Left hindlimb (tissue), 1 donor: ENCODE measurements around the gene FERMT3.

Source experiments
- DNase-seq: peaks from one replicate; pipeline ENCODE4 v3.0.0-alpha.2; 2018

The FERMT3 gene

DNA sequence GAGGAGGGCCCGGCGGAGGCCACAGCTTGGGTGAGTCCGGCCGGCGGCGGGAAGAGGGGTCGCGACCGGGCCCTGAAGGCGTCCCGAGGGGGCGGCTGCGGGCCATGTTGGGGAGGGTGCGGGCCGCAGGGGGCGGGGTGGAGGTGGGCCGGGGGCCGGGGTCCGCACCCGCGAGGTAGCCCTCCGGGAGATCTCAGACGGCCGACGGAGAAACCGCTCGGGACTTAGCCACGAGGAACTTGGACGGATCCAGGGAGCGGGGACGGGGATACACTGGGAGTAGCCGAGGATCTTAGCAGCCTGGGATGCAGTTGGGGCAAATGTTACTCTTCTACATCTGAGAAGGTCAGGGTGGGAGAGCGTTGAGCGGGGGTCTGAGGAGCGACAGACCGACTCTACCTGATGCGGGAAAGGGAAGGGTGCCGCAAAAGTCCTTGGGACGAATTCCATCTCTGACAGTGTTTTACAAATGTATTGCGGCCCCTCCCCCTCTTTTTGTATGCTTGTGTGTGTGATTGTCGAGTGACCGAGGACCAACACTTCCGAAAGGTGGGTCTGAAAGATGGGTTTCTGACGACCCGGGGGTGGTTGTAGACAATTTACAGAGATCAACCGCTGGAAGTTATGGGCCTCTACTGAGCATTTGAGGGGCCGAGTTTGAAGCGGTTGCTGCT, 19.9 kb upstream of the FERMT3 start:
- no peak for DNase-seq

DNA sequence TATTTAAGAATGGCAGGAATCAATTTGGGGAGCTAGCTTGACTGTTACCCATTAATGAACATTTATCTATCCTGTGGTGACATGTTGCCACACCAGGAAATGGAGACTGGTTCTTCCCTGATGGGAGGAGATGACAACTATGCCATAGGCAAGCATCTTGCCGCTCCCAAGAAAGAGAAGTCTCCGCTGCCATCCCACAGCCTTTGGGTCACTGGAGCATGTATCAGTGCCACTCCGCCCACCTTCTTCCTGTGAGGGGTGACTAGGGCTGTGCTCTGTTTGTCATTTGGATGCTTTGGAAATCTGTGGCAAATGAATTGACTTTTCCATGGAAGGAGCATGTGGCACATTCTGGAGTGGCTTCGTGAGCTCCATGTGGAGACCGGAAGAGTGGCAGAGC, 14.1 kb upstream of the FERMT3 start:
- no peak for DNase-seq

DNA sequence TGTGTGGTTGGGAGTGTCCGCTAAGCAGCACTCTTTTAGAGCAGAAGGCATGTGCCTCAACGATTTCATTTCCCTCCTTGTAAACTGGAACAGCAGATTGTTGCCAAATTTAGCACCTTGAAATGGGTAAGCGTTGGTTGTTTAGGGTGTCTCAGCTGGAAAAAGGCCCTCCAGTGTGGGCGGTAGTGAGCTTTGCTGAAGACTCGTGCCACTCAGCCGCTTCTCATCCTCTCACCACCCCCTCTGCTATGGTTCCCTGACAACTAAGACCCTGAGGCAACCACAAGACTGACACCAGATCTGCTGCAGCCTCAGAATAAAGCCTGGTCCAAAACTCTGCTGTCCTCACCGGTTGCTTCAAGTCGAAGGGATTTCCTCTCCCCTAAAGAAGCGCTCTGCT, 9.9 kb upstream of the FERMT3 start:
- DNase-seq = no peak

DNA sequence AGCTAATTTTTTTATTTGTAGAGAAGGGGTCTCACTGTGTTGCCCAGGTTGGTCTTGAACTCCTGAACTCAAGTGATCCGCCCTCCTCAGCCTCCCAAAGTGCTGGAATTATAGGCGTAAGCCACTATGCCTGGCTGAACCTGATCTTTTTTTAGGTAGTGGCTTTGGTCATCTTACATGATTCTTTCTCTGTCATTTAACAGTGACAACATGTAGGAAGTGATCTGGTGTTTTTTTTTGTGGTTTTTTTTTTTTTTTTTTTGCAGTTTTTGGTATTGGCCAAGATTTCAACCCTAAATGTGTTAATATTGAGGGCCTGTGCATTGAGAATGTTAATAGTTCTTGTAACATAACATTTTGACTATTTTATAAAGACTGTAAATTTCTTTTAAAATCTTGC, 8.0 kb upstream of the FERMT3 start:
- DNase-seq = no peak

DNA sequence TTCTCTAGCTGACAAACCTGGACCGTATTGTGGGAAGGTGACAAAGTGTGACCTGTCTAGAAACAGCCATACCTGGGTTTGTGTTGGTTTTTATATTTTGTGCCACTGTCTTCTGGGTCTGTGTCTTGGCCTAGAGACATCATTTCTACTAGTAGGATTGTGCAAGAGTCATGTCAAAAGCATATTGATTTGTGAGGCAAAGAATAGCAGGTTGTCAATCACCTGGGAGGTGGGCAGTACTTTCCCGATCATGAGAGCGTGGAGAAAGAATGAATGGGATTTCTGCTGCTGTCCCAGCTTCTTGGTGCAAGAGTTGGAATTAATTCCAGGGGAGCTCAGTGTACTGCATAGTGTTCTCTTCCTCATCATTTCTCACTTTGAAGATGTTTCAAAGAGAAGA, 5.0 kb upstream of the FERMT3 start:
- DNase-seq = no peak

DNA sequence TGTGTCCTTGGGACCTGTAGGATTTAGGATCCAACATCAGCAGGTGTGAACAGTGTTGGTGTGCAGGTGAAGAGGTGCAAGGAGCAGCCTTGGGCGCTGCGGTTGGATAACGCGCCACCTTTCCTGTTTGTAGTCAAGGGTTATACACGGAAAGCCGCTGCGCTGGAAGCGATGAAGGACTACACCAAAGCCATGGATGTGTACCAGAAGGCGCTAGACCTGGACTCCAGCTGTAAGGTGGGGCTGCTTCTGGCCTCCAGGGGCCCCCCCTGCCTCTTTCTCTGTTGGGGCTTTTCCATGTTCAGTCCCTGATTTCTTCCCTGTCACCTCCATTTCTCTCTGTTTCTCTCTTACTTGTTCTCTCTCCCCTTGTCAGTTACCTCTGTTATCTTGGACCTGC, 3.5 kb upstream of the FERMT3 start:
- no peak for DNase-seq

DNA sequence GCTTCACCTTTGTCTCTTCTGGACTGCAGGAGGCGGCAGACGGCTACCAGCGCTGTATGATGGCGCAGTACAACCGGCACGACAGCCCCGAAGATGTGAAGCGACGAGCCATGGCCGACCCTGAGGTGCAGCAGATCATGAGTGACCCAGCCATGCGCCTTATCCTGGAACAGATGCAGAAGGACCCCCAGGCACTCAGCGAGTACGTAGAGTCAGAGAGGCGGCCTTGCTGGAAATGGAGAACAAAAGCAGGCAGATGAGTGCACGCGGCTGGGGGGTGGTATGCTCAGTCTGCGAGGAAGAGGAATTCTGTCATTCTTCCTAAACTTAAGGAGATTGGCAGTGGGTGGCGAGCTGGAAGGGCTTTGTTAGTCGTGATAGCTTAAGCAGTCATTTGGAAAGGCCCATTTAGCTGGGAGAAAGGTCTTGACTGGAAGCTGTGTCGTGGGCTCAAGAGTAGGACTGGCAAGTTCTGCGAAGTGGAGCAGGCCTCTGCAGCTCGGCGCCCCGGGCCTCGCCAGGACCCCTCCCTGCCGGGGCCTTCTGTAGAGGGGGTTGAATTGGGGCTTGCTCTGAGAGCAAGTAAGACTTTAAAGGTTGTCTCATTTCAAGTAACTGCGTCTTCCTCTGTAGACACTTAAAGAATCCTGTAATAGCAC, 3.0 kb upstream of the FERMT3 start:
- DNase-seq = no peak

DNA sequence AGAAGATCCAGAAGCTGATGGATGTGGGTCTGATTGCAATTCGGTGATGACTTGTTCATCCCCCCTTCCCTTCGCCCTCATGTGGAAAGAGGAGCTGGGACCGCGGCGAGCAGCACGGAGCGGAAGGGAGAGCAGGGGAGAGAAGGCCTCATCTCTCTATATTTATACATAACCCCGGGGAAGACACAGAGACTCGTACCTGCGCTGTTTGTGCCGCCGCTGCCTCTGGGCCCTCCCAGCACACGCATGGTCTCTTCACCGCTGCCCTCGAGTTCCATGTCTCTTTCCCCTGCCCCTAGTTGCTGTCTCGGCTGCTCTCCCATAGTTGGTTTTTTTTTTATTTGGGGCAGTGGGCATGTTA, 2.5 kb upstream of the FERMT3 start:
- DNase-seq = no peak

DNA sequence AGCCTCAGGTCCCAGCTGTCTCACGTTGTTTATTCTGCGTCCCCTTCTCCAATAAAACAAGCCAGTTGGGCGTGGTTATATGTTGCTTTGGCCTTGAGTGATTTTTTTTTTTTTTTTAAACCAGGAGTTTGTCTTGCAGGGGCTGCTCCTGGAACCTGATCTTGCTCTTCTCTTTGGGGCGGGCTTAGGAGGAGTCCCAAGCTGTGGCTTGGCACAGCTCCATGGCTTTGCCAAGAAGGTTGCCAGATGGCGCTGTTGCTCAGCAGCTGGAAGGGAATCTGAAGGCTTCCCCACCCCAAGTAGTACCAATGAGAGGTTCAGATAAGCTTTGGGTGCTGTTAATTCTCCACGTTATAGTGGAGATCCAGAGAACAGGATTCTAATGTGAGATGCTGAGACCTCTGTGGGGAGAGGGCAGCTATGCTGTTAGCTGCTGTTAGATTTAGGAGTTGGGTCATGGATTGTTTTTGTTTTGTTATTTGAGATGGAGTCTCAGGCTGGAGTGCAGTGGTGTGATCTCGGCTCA, 2.0 kb upstream of the FERMT3 start:
- DNase-seq = peak; percentile 82

DNA sequence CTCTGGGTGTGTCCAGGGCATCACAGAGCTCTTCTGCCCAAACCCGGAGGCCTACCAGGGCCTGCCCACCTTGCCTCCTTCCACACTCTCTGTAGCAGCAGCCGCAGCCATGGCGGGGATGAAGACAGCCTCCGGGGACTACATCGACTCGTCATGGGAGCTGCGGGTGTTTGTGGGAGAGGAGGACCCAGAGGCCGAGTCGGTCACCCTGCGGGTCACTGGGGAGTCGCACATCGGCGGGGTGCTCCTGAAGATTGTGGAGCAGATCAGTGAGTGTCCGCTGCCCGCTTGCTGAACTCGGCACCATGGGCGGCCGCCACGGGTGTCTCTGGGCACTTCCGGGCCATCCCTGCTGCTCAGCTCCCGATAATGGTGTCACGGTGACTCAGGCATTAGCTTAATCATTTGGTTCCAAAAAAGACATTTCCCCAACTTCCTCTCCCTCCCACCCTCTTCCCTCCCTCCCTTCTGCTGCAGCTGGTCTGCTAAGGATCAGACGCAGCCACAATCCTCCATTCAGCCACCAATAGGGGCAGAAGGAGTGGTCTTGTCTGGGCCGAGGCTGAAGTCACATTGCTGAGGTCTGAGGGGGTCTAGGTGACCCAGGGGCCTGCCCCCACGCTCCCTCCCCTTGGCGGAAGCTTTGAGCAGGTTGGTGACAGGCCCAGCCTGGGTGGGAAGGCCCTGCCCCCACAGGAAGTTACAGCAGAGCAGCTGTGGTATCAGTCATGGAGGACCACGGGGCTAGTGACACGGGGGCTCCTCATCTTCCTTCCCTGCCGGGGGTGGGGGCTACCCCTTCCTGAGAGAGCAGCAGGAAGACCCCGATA, 950 bp downstream of the FERMT3 start:
- DNase-seq = peak; percentile 57

DNA sequence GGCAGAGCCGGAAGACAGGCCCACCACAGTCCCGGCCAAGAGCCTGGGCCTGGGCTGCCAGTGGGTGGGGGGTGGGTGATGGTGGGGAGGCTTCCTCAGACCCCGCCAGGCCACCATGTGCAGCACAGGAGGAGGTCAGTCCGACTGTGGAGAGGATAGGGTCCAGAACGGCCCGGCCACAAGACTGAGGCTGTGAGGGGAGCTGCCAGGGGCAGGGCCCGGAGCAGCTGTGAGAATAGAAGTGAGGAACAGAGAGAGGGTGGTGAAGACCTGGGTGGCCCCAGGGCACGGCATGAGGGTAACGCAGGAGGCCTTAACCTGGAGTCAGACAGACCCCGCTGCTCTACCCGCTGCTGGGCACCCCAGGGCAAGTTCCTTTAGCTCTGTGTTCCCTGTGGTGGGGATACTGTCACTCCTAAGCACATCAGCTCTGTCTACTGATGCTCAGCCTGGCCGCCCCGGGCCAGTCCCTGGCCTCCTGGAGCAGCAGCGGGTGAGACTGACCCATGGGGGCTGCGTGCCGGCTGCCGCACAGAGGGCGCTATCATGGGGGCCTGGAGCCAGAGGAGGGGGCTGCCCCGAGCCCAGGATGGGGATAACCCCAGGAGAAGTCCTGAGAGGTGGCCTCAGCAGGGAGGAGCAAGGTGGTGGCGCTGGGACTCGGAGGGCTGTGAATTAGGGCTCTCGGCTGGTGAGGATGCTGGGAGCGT, 1.7 kb downstream of the FERMT3 start:
- no peak for DNase-seq

DNA sequence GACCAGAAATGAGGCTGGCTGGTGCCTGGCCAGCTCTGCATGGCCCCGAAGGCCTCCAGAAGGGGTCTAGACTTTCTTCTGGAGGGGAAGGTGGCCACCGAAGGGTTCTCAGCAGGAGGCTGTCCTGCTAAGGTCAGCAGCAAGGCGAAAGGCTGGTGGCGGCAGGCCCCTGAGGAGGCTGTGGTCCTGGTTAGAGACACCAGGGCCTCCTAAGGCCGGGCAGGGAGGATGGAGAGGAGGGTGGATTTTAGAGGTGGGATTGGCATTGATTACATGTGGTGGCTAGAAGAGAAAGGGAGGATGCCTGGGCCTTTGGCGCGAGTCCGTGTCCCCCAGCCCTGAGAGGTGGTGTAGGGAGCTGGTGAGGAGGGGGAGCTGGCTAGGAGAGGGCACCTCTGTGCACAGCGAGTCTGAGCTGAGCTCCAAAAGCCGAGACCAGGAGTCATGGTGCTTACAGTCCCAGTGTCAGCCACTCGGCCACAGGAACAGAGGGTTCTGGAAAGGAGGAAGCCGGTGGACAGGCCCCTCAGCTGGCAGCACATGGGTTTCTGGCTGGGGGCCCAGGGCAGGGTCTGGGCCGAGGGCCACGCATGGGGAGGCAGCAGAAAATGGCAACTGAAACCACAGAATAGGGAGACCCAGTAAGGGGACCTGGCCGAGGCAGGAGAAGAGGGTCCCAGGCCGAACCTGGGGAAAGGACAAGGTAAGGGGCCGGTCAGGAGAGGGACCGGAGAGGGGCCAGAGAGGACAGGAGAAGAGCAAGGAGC, 2.5 kb downstream of the FERMT3 start:
- no peak for DNase-seq

DNA sequence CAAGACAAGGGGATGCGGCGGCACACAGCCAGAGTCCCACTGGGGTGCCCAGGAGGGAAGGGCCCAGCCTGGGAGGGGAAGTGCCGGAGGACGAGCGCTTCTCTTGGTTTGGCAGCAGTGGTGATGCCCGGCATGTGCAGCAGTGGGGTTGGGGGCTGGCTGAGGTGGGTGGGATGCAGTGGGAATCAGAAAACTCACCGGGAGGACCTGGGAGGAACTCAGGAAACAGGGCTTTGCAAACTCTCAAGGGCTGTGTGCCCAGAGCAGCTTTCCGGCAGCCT, 3.0 kb downstream of the FERMT3 start:
- DNase-seq = no peak

DNA sequence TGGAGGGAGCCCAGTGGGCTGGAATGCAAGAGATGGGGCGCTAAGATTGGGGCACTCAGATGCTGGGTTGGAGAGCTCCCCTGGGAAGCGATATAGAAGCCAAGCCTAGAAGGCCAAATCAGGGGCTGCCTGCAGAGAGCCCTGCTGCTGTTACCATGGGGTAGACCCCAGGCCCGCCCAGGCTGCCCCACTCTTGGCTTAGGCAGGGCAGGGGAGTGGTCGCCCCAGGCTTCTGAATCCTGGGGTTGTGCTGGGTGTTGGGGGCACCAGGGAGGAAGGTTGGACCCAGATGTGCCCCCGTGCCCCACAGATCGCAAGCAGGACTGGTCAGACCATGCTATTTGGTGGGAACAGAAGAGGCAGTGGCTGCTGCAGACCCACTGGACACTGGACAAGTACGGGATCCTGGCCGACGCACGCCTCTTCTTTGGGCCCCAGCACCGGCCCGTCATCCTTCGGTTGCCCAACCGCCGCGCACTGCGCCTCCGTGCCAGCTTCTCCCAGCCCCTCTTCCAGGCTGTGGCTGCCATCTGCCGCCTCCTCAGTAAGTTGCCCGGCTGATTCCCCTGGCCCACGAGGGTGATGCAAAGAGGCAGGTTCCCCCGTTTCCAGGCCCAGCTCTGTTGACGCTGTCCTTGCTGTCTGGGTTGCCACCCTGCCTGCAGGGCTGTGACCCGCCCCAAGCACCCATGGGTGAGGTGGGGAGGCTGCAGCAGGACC, 3.9 kb downstream of the FERMT3 start:
- DNase-seq = no peak

DNA sequence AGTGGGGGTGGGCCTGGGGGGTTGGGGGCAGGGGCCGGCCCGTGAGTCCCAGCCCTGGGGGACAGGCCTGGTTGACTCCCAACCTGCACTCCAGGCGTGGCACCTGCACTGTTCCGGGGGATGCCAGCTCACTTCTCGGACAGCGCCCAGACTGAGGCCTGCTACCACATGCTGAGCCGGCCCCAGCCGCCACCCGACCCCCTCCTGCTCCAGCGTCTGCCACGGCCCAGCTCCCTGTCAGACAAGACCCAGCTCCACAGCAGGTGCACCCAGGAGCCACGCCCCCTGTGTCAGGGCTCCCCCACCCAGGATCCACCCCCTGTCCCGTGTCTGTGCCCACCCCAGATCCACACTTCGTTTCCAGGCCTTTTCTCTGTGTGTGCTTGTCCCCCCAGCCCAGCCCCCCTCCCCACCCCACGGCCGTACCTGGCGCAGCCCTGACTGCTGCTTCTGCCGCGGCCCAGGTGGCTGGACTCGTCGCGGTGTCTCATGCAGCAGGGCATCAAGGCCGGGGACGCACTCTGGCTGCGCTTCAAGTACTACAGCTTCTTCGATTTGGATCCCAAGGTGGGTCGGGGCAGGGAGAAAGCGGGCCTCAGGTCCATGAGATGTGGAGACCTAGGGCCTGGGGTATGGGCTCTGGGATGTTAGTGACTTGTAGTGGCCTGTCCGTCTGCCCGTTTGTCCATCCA, 4.8 kb downstream of the FERMT3 start:
- DNase-seq = no peak

DNA sequence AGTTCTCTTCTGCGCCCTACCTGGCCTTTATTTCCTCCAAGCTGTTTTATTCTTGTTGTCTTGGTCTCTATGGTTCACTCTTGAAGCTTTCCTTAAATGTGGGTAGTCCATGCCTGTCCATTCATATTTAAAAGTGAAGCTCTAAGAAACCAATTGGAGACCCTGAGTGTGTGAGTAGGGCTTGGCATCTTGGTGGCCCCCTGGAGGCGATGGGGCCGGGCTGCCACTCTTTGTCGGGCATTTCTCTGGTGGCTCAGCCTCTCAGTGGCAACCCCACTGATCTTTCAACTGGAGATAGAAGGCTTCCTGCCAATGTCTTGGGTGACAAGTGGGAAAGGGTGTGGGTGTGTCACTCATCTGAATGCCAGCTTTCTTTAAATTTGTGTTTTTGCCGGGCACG, 10.4 kb downstream of the FERMT3 start:
- no peak for DNase-seq

DNA sequence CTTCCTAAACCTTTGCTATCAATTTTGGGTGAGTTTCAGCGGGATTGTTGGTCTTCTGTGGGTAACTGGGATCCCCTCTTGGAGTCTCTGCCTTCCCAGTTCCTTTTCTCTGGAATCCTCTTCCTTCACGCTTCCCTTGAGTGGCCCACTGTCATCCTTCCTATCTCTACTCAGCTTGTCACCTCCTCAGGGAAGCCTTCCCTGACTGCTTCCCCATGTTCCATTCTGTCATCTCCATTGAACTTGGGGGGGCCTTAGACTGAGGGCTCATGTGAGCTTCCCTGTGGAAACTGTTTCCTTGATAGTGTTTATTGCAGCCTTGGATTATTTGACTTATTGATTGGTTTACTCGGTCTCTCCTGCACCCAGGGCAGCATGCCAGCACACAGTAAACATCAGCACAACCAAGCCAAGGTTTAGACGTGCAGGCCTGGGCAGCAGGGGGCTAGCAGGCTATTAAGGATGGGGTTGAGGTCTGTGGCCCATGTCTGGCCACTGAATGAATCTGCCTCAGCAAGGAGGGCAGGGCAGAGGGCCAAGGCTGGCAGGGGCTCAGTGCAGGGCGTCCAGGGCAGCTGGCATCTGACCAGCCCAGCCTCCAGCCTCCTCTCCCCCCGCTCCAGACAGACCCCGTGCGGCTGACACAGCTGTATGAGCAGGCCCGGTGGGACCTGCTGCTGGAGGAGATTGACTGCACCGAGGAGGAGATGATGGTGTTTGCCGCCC, 12.3 kb downstream of the FERMT3 start:
- DNase-seq = no peak

DNA sequence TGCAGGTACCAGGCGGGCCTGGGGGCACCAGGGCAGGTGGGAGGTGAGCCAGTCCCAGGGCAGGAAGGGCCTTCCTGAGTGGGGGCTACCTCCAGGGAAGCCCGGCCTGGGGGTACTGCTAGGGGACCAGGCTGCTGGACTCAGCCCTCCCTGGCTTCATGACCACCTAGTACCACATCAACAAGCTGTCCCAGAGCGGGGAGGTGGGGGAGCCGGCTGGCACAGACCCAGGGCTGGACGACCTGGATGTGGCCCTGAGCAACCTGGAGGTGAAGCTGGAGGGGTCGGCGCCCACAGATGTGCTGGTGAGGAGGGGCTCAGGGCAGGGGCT, 12.8 kb downstream of the FERMT3 start:
- DNase-seq = no peak

DNA sequence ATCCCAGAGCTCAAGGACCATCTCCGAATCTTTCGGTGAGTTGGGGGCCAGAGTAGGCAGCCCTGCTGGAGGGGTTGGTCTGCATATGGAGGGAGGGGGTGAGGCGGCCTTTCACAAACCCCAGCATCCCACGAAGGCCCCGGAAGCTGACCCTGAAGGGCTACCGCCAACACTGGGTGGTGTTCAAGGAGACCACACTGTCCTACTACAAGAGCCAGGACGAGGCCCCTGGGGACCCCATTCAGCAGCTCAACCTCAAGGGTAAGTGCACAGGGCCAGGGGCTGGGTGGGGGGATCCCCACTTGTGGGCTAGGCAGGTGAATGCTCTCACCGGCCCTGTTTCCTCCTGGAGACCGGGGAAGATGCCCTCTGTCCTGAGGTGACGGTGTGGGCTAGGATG, 13.2 kb downstream of the FERMT3 start:
- DNase-seq = peak; percentile 27

DNA sequence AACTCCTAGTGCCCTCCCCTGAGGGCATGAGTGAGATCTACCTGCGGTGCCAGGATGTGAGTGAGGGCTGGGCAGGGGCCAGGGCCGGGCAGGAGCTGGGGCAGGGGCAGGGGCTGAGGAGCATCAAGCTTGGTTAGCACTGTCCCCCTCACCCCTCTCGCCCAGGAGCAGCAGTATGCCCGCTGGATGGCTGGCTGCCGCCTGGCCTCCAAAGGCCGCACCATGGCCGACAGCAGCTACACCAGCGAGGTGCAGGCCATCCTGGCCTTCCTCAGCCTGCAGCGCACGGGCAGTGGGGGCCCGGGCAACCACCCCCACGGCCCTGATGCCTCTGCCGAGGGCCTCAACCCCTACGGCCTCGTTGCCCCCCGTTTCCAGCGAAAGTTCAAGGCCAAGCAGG, 13.8 kb downstream of the FERMT3 start:
- no peak for DNase-seq

DNA sequence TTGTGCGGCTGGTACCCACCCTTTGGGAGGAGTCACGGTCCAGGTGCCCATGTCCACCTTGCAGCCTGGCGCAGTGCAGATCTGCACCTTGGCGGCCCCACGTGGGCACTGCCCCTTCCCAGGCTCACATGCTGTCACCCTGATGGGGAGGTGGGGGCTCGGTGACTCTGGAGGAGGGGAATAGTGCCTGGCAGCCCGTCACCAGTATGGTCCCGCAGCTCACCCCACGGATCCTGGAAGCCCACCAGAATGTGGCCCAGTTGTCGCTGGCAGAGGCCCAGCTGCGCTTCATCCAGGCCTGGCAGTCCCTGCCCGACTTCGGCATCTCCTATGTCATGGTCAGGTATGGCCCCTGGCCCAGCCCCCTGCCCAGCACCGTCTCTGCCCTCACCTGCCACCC, 14.3 kb downstream of the FERMT3 start:
- DNase-seq = no peak
